ENCODE results near the gene KYAT1. TPM values are rescaled to one million over a fixed set of nuclear protein-coding genes. Genes with fewer than 3 reads are reported as not detected.

Gene KYAT1
- total RNA-seq: 5.3 and 13.3 TPM in 2 replicates

GRCh38 chr9:128881884-128882676 lies at the start of gene KYAT1, which contains the start of gene LRRC8A:
TSS of gene KYAT1 (minus strand) at chr9:128881950. CDS start at chr9:128845405, 36,545 bp downstream.
TSS of gene LRRC8A (plus strand) at chr9:128882133. CDS start at chr9:128907165, 25,032 bp downstream.

GRCh38 chr9:128920381-128921058 lies 38.8 kb upstream of the KYAT1 start, which contains the start of gene PHYHD1:
TSS of gene PHYHD1 (plus strand) at chr9:128920982. CDS start at chr9:128922324, 1,342 bp downstream.

GRCh38 chr9:128829477-128830251 lies 52.1 kb downstream of the KYAT1 start, which contains the start of gene SPOUT1:
TSS of gene SPOUT1 (minus strand) at chr9:128829794. CDS start at chr9:128829780, 14 bp downstream.

GRCh38 chr9:128818099-128818838 lies 63.5 kb downstream of the KYAT1 start, which contains the start of gene ENDOG:
TSS of gene ENDOG (plus strand) at chr9:128818500. CDS start at chr9:128818685, 185 bp downstream.

DNA sequence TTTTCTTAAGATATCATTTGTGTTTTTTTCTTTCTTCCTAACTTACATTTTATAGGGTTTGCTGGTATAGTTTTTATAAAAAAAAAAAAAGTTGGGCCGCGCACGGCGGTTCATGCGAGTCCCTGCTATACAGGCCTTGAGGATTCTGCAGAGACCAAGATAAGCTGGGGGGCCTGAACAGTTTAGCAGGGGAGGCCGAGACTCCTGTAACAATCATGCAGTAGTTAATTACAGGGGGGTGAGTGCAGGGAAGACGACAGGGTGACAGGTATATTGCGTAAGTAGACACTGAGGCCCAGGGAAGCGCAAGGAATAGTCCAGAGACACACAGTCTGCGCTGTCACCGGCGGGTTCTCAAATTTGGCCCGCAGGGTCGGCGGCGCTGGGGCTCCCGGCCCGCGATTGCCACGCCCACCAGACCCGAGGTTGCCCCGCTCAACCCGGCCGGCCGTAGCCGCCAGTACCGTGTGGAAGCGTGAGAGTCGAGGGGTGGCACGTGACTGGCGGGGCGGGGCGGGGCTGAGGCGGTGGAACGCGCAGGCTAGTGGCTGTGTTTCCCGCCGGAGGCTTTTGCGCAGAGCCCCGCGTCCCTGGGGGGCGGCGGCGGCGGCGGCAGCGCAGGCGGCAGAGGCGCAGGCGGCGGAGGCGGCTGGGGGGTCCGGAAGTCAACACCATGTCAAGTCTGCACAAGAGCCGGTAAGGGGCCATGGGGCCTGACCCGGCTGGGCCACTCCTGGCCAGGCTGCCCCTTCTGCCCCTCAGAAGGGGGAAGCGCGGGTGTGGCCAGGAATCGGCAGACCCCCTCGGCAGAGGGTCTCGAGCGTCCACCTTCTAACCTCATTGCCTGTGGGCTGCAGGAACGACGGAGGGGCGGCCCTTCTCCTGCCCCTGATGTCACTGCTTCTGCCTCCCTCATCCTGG lies 94.8 kb downstream of the KYAT1 start, which contains the start of gene TBC1D13:
TBC1D13 (plus strand) TSS at position 573 of the 921 bp plus-strand sequence; CDS start at position 674, 101 bp downstream.

Other genes starting within 250 kb of the KYAT1 start
- gene DYNC2I2, start 225.1 kb downstream of the KYAT1 start, total RNA-seq: 39.4 and 95.5 TPM in 2 replicates
- gene SET, start 192.7 kb downstream of the KYAT1 start, total RNA-seq: 395 and 658 TPM in 2 replicates
- gene PKN3, start 179.4 kb downstream of the KYAT1 start, total RNA-seq: 3.1 and 3.7 TPM in 2 replicates
- 67.0 and 73.5 TPM in 2 replicates for gene ZDHHC12, start 157.8 kb downstream of the KYAT1 start, total RNA-seq
- gene ZER1, start 110.0 kb downstream of the KYAT1 start, total RNA-seq: 19.0 and 35.0 TPM in 2 replicates
- 17.8 and 18.2 TPM in 2 replicates for gene TBC1D13, start 94.7 kb downstream of the KYAT1 start, total RNA-seq
- gene ENDOG, start 63.5 kb downstream of the KYAT1 start, total RNA-seq: 7.7 and 35.5 TPM in 2 replicates
- 11.2 and 40.4 TPM in 2 replicates for gene SPOUT1, start 52.2 kb downstream of the KYAT1 start, total RNA-seq
- gene LRRC8A, start 183 bp upstream of the KYAT1 start, total RNA-seq: 70.5 and 117 TPM in 2 replicates
- 3.6 and 24.5 TPM in 2 replicates for gene PHYHD1, start 39.0 kb upstream of the KYAT1 start, total RNA-seq
- 33.7 and 40.4 TPM in 2 replicates for gene DOLK, start 65.7 kb upstream of the KYAT1 start, total RNA-seq
- 56.7 and 99.2 TPM in 2 replicates for gene NUP188, start 65.7 kb upstream of the KYAT1 start, total RNA-seq
- 49.7 and 61.0 TPM in 2 replicates for gene SH3GLB2, start 146.4 kb upstream of the KYAT1 start, total RNA-seq
- gene MIGA2, start 154.7 kb upstream of the KYAT1 start, total RNA-seq: 24.1 and 30.9 TPM in 2 replicates
- 15.1 and 25.3 TPM in 2 replicates for gene DOLPP1, start 199.2 kb upstream of the KYAT1 start, total RNA-seq
- 46.7 and 57.1 TPM in 2 replicates for gene CRAT, start 228.8 kb upstream of the KYAT1 start, total RNA-seq
- gene PTPA, start 229.5 kb upstream of the KYAT1 start, total RNA-seq: 73.5 and 142 TPM in 2 replicates

Data from placental pericyte (primary cell).